NCI-H146 treated with DMSO at 0.1 percent for 48 hours (cell line): Measurements from ENCODE around the gene ARMH4.
"Not testable (repeated sequence)": the region's sequence is repeated elsewhere in the genome, so short reads cannot be mapped to it uniquely, and the experiment has no call there.

Experiments used
- DNase-seq: peaks from one replicate; lab custom pipeline; 2025; ENCODE audit not compliant: unreplicated experiment; lab: John Stamatoyannopoulos, UW

ARMH4 gene

DNA sequence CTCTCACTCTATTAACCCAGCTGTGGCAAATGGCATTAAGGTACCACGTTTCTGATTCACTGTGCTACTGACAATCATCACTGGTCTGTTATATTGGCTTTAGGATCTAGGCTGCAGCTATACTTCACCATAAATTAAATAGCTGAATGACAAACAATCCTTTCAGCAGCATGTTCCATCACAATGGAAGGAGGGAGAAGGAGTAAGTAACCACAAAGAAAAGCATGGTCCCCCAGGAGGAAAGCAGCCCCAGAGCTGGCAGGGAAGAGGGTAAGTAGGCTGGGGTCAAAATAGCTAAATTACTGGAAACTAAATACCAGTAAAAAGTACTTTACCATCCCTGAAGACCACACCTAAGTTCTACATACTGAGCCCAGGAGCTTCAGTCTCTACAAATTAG, 2.8 kb downstream of the ARMH4 start:
- DNase-seq: no peak

DNA sequence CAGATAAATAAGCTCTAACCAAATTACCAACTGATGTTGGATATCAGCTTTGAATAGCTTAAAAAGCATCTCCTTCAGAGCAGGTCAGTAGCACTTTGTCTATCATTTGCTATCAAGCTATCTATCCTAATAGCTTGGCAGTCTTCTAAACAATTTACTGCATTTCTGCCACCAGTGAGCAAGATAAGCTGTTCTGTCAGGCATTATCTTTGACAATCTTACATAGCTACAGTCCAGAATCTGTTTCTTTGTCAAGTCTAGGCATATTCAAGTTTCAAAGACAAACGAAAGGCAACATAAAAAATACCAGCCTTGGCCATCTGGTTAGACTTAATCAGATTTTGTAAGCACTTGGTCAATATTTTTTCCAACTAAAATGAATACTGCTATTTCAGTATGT, 5.6 kb downstream of the ARMH4 start:
- DNase-seq: no peak

DNA sequence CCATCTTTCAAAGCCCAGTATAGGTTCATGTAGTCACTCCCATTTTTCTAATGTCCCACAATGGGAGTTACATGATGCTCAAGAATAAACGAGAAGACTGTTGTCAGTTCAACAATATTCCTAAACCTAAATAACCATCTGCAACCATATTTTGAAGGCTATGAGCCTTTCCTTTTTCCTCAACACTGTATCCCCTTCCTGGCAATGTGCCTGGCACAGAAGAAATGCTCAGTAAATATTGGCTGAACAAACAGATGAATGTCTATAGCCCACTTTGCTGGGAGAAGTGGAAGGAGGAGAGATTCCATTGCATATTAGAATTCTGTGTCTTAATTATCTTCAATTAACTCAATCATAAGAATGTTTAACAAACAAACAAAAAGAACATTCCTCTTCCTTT, 6.1 kb downstream of the ARMH4 start:
- DNase-seq: no peak

DNA sequence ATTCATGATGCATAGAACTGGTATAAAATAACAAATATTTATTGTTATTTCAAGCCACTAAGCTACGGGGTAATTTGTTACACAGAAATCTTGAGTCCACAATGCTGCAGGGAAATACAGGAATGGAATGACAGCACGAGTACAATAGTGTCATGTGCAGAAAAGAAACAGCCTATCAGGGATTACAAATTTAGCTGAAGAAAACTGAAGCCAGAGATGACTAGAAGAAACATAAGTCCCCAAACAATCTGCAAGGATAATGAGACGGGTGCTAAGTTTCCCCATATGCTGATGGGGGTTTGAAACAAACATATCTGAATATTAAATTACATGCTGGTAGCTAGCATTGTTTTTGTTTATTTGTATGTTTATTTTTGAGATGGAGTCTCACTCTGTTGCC, 8.9 kb downstream of the ARMH4 start:
- no peak for DNase-seq

DNA sequence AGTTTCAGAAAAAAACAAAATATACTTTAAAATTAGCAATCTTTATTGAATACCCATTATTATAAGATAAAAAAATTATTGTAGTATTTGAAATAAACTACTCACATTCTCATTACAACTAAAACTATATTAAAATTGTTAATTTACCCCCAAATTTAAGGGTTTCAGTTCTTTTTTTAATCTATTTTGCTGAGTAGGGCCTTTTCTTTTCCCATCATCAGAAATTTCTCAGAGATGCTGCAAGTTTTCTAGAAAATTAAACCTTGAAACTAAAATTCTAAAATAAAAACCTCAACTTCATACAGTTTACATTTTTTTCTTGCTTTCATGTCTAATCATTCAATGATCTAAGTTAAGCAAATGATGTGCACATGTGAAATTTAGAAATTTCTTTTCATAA, 10.1 kb downstream of the ARMH4 start:
- DNase-seq: no peak

DNA sequence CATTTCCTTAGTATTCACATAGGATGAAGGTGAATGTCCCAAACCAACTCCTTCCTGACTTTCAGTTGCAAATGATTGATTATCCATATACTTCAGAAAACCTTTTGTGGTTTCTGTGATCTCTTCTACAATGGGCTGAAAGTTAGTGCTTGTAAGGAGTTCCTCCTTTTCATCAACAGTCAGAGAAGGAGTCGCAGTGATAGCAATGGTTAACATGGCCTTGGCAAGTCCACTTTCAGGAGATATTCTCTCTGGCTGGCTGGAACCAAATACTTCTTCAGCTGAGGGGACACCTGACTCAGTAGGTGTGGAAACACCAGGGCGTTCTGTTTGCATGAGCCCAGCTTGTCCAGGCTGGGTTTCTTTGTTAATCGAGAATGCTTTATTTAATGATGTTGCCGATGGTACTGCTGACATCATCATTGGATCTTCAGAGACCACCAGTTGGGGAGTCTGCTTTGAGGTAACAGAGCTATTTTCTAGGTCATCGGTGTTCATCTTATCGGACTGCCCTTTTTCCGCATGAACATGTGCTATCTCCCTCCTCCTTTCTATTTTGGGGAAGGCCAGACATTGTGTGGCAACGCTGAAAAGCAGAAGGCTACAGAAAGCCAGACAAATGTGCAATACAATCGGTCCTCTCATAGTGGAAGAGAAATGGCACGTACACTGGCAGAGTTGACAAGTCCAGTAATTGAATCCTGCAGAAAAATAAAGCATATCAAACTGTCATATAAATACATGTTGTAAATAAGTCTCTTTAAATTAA, 13.1 kb downstream of the ARMH4 start:
- DNase-seq: no peak

DNA sequence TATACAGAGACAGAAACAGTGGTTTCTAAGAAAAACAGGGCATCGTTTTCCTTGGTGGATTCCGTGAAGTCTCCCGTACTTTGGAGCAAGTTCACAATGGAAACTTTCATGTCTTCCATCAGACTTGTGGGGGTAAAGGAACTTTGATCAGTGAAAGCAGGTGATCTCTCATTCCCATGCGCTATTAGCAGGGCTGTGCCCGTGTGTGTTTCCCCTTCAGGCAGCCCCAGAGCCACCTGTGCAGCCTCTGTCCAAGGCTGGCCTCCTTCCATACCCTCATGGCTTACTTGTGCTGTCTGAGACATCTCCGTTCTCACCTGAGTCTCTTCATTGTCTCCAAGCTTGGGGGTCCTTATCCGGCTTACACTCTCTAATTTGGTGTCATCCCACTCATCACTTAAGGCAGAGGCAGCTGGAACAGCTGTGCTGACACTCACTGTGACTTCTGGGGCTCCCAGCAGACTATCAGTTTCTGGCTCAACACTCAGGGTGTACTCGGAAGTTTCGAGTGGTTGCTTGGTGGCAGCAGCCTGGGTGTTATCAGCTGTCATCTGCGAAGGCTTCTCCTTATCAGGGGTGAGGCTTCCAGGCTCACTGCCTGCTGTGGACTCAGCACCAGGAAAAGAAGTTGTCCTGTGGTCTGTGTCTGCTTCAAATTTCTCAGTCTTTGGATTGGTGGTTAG, 13.8 kb downstream of the ARMH4 start:
- DNase-seq: no peak

DNA sequence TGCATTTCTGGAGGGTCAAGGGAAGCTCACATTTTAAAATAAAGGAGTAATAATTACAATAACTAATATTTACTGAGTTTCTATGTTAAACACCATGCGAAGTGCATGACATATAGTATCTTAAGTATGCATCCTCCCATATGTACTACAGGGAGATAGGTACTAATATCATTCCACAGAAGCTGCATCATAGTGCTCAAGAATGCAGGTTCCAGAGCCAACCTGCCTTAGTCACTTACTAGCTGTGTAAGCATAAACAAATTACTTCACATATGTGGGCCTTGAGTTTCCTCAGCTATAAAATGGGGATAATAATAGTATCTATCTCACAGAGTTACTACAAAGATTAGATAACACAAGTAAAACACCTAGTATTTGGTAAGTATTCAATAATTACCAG, 18.3 kb downstream of the ARMH4 start:
- DNase-seq: no peak

DNA sequence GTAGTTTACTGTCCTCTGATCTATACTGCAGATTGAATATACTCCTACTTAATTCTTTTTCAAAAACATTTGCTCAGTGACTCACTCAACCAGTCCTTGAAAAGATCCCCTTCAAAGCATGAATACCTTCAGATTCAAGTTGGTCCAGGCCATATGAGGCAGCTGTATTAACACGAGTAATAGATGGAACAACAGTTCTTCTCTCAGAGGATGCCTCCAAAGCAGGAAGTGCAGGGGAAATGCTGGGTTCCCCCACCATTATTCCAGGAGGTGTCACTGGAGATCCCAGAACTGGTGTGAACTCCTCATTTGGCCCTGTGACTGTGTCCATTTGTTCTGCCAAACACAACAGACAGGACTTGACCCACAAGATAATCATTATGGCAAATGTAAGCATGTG, 20.6 kb downstream of the ARMH4 start:
- no peak for DNase-seq

DNA sequence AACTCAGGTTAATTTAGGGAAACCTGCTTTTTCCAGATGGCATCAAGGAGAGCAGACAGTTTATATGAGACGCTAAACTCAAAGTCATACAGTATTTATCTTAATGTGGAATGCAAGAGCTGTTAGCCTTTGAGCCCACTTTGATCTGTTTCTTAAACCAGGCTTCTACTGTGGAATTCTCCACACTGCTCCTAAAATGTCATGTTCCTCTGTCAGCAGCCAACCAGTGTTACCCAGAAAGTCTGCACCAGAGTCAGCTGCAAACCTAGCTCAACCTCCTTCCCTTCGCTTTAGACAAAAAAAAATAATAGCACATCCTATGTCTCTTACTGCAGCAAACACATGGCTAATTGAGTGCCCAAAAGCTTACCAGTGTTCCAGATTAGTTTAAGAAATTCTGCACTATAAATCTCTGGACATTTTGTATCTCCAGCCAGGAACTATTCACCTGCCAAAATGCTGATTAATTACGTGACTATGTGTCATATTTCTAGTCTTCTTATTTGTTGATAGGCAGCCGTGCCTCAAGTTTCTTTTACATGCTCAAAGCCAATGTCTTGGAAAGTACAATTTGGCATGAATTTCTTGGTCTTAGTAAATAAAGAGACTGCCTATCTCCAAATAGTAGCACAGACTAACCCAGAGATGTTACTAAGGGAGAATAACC, 21.8 kb downstream of the ARMH4 start:
- DNase-seq: no peak

DNA sequence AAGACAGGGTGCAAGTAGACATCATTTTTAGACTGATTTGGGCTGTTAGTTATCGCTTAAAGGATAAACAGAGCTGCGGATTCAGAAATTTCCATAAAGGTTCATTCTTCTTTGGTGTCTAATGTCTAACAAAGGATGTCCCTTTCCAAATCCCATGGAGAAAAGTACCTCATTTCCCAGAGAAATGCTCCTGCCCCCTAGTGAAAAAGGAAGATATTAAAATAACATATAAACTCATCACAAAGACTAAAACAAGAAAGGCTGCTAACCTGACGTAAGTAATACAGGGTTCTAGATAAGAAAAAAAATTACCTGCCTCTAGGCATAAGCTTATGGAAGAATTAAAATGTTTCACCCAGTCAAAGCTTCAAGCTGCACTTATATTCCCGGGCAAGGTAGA, 22.8 kb downstream of the ARMH4 start:
- no peak for DNase-seq

DNA sequence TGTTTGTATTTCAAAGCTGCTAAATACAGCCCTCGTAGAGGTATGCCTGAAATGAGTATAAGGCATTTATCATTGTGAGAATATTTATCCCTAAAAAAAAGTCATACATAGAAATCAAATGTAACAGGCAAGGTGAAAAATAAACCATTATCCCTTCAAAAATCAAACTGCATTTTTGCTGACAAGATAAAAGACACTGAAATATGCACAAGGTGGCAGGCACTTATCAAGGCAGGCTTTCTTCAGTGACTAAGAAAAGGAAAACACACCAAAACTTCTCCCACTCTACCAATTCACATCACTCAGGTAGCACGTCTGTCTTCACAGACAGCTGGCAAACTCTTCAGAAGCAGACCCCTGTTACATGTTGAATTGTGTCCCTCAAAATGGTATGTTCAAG, 23.6 kb downstream of the ARMH4 start:
- DNase-seq: no peak

DNA sequence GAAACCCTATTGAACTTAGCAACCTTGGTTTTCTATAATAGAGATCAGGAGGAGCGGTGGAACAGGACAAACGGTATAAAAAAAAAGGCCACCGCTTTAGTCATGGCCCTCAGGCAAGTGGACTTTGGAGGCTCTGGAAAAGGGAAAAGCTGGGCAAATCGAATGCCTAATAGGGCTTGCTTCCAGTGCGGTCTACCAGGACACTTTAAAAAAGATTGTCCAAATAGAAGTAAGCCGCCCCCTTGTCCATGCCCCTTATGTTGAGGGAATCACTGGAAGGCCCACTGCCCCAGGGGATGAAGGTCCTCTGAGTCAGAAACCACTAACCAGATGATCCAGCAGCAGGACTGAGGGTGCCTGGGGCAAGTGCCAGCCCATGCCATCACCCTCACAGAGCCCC, 29.5 kb downstream of the ARMH4 start:
- not testable (repeated sequence) for DNase-seq

DNA sequence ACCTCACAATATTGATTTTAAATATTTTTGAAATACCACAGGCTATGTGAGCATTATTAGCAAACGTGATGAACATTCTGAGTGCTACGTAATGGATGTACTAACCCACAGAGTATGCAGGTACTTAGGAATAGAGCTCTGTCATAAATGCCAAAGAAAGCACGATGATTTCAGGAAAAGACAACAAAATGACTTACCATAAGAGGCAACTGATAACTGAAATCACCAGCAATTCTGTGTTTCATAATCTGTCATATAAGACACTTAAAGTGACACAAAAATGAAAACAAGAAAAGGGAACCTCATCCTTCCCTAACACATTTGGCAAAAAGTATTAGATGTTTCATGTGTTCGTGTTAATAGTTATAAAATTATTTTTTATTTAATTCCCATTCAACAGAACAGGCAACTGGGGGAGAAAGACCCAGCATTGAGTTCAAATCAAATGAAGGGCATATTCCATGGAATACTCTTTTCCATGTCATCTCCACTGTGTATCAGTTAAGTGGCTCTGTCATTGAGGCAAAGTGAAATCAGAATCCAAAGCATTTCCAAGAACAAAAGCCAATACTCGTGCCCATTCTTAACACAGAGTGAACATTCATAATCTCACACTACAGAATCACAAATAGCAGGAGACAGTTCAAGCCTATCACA, 30.4 kb downstream of the ARMH4 start:
- DNase-seq: no peak

DNA sequence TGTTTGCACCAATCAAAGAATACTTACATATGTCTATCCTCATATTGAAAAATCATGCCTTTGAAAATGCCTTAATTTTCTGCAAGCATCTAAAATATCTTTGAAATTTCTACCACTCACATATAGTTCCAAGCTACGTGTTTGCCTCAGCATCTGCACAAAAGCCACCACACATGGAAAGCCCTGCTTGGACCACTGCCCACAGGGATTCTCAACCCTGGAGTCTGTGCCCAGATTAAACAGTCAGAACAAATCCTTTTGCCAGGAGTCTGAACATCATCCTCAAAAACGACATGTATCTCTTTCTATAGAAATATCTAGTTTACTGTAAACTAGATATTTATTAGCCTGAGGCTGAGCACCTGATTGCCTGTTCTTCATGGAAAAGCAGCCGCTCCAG, 32.6 kb downstream of the ARMH4 start:
- DNase-seq: no peak

DNA sequence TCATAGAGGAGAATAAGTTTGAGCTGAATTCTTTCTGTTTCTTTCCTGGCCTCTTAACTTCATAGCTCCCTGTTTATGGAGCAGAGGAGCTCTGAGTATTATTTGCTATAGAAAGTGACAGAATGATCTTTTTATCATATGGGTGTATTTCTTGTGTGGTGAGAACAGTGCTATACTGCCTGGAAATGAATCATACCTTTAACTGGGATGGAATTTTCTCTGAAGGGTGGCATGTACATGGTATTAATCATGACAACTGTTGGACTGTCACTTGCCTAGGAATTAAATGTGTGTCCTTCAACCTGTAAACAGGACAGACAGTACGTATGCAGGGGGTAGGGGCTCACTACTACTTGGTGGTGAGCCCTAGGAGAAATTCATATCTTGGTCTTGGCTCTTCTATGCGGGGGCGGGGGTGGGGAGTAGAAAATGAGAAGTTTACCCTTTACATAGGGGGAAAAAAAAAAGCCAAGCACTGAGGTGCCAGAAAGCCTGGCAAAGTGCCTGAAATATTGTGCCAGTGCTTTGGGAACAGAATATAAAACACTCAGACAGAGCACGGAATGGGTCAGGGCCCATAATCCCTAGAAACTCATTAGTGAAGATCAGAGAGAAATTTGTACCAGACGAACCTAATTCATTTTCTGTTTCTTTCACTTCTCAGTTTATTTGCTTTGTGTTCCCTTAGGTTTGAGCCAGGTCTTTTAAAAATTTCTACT, 33.8 kb downstream of the ARMH4 start:
- DNase-seq: no peak

DNA sequence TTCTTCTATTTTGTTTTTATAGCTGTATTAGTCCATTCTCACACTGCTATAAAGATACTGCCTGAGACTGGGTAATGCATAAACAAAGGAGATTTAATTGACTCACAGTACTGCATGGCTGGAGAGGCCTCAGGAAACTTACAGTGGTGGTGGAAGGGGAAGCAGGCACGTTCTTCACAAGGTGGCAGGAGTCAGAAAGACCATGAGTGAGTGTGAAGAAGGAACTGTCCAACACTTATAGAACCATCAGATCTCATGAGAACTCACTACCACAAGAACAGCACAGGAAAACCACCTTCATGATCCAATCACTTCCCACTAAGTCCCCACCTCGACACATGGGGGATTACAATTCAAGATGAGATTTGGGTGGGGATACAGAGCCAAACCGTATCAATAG, 42.3 kb downstream of the ARMH4 start:
- DNase-seq: no peak

DNA sequence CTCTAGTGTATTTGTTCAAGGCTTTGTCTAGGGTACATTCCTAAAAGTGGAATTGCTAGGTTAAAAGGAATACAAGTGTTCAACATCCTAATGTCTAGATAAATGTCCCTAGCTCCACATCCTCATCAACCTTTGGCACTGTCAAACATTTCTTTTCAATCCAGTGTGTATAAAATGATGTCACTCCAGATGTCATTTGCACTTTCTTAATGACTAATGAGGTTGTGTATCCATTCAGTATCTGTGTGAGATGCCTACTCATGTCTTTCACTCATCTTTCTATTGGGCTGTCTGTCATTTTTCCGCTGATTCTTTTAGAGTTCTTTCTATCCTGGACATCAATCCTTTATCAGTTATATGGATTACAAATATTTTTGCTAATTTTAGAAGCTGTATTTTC, 43.3 kb downstream of the ARMH4 start:
- DNase-seq: no peak

DNA sequence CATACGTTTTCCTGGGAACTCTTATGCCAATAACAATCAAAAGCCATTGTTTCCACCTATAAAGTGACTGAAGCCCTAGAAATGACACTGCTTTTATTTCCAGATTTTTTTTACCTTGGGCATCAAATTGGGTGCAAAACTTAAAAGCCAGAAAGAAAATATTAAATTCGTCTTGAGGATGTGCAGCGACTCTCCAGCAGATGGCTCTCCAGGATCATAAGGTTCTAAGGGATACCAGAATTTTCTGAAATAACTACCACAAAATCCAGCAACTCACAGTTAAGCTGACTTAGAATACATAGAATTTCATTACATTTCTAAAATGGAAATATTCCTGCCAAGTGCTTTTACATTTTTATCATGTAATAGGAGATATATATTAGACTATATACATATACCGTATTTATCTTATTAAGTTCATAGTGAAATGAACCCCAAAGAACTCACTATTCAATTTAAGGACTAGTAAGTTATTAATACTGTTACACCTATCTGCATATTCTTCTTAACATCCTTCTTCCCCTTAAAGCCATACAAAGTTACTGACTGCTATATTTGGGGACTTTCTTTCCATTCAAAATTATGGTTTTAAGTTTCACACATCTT, 44.0 kb downstream of the ARMH4 start:
- peak; percentile 5 for DNase-seq

DNA sequence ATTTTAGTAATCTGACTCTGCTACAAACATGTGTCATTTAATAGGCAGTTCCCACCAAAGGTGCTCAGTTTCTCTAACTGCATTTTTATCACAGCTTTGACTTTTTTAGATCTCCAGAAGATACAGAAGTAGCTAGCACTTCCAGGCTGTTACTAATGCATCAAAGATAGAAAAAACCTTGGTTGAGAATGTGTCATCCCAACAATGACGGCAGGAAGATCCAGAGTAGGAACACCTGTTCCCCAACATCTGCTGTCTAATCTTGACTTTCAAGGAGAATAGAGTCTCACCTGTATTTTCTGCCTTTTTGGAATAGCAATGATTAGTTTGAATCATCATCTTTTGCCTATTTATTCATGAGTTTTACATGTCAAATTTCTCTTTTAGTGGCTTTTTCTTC, 45.0 kb downstream of the ARMH4 start:
- no peak for DNase-seq

DNA sequence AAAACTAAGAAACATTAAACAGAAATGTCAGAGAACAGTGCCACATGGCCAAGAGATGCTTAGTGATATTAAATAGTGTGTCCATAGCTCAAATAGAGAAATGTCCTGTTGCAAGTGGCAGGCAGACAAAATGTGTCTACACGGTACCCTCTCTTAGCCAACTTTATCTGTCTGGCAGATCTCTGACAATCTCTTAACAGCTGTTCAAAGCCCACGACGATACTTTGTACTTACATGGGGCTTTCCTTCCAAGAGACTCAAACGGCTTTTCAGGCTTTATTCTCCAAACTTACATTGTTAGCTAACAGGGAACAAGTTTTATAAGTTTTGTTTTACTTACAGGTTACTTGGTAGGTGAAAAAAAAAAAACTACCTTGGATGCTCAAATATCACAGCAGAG, 45.6 kb downstream of the ARMH4 start:
- DNase-seq: no peak
